ENCODE measurements around the gene TDRD10. TPM values are rescaled to one million over a fixed set of nuclear protein-coding genes. Genes with fewer than 3 reads are reported as not detected.

The TDRD10 gene
- total RNA-seq, 1 experiment from 2014 or later, result 0.31 TPM

GRCh38 chr1:154556422-154556821, 54.4 kb downstream of the TDRD10 start:
- peaks cover 11% of the 10 kb centered on the region for H3K23me2 ChIP-seq (ENCODE audit: insufficient read length, low read depth, low read length, poor library complexity, severe bottlenecking)
- H3K27ac Mint-ChIP-seq, result peak overlapping the region; percentile 48 to 95 (median 83); a peak in 6 of 7 replicates
- no peak overlapping the region for H3K18ac ChIP-seq (ENCODE audit: insufficient read length, low read depth, low read length)
- H3K4me1 Mint-ChIP-seq, result peaks cover 24 to 26% of the 10 kb centered on the region in 2 experiments
- H3K79me1 ChIP-seq (ENCODE audit: insufficient read depth, low read depth, low read length, poor library complexity, severe bottlenecking), result peaks cover 5% of the 10 kb centered on the region
- H3K9me3 Mint-ChIP-seq, result peaks cover 0 to 4% of the 10 kb centered on the region in 2 experiments; a peak in 1 of 5 replicates
- H2BK15ac ChIP-seq (ENCODE audit: low read depth, low read length), result no peak overlapping the region
- H3K56ac ChIP-seq (ENCODE audit: insufficient read length, low read depth, low read length), result no peak overlapping the region
- no peak overlapping the region for H3K4ac ChIP-seq (ENCODE audit: low read depth, low read length)
- H4K91ac ChIP-seq (ENCODE audit: insufficient read length, low read depth, low read length), result no peak overlapping the region
- peak overlapping the region; percentile 97 for H3K4me2 ChIP-seq (ENCODE audit: insufficient read depth, insufficient read length, low read length)
- no peak overlapping the region for H2BK20ac ChIP-seq (ENCODE audit: low read depth, low read length, poor library complexity, severe bottlenecking)
- no peaks in the 10 kb centered on the region for H3K27me3 ChIP-seq (ENCODE audit: insufficient read depth, low read length)
- no CpG with 5 or more reads among the region's 4 CpGs for WGBS (ENCODE audit: extremely low coverage, insufficient read length, low lambda C conversion rate)
- no peak overlapping the region for H4K8ac ChIP-seq (replicated peaks; ENCODE audit: insufficient read length, low read depth, low read length)
- H2AK5ac ChIP-seq (ENCODE audit: insufficient read length, low read length), result no peak overlapping the region
- H3K4me1 ChIP-seq (ENCODE audit: insufficient read depth, low read length), result no peaks in the 10 kb centered on the region; the same call in 1 of the 2 replicates
- H2BK120ac ChIP-seq (ENCODE audit: low read depth, low read length, poor library complexity, severe bottlenecking), result no peak overlapping the region
- H3K27ac ChIP-seq (ENCODE audit: insufficient read length, low read depth, low read length), result no peak overlapping the region
- H3K9ac ChIP-seq (ENCODE audit: extremely low read depth, insufficient read length, low read length), result no peak overlapping the region
- no peak for DNase-seq
- H4K5ac ChIP-seq (ENCODE audit: insufficient read length, low read depth, low read length), result no peak overlapping the region
- peaks cover 9% of the 10 kb centered on the region; the same call in 1 of the 2 replicates for H3K79me2 ChIP-seq (ENCODE audit: insufficient read depth, low read length)
- TF ChIP-seq, protein P1, sequence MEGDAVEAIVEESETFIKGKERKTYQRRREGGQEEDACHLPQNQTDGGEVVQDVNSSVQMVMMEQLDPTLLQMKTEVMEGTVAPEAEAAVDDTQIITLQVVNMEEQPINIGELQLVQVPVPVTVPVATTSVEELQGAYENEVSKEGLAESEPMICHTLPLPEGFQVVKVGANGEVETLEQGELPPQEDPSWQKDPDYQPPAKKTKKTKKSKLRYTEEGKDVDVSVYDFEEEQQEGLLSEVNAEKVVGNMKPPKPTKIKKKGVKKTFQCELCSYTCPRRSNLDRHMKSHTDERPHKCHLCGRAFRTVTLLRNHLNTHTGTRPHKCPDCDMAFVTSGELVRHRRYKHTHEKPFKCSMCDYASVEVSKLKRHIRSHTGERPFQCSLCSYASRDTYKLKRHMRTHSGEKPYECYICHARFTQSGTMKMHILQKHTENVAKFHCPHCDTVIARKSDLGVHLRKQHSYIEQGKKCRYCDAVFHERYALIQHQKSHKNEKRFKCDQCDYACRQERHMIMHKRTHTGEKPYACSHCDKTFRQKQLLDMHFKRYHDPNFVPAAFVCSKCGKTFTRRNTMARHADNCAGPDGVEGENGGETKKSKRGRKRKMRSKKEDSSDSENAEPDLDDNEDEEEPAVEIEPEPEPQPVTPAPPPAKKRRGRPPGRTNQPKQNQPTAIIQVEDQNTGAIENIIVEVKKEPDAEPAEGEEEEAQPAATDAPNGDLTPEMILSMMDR (conservative IDR thresholded peaks at IDR 0.05), result no peak
- H2BK5ac ChIP-seq (ENCODE audit: insufficient read length, low read length), result no peak overlapping the region
- no peak overlapping the region for H2BK12ac ChIP-seq (ENCODE audit: insufficient read length, low read depth, low read length)
- no peak overlapping the region for H3T11ph ChIP-seq (ENCODE audit: low read length)
- H3K23ac ChIP-seq (ENCODE audit: insufficient read length, low read depth, low read length), result no peak overlapping the region
- peak overlapping the region; percentile 88 to 97 for H3K4me3 Mint-ChIP-seq
- no peak overlapping the region for H3K14ac ChIP-seq (ENCODE audit: insufficient read depth, low read length)
- no peaks in the 10 kb centered on the region for H3K27me3 Mint-ChIP-seq (ENCODE audit: low read depth)
- H3K36me3 Mint-ChIP-seq (ENCODE audit: insufficient read depth in 1 of 3, low read depth in 3 of 3), result peaks cover 32 to 55% (median 51%) of the 10 kb centered on the region in 3 experiments
- H4K20me1 ChIP-seq (ENCODE audit: control insufficient read depth, insufficient read depth, insufficient read length), result no peaks in the 10 kb centered on the region
- no peaks in the 10 kb centered on the region for H3K9me3 ChIP-seq (ENCODE audit: control insufficient read depth, low read depth, low read length)
- no peak overlapping the region for H2AFZ ChIP-seq (ENCODE audit: low read length)
